Suprapubic skin (tissue), 4 donors: ENCODE results near the gene JOSD1. TPM values are rescaled to one million over a fixed set of nuclear protein-coding genes. Genes with fewer than 3 reads are reported as not detected.

ENCODE experiments used
- DNase-seq, 2 donors: peaks; one replicate each; pipeline ENCODE4 v3.0.0-alpha.2; 2019; ENCODE audit warnings: low spot score in 2 of 2
- H3K27ac ChIP-seq: fragments of 200-600 bp; sonication (generic); one replicate; pipeline ENCODE4 v1.5.1; 2019
- H3K27me3 ChIP-seq: fragments of 200-600 bp; sonication (generic); one replicate; pipeline ENCODE4 v1.5.1; 2019
- H3K36me3 ChIP-seq: fragments of 200-600 bp; sonication (generic); one replicate; pipeline ENCODE4 v1.5.1; 2019
- H3K4me1 ChIP-seq: fragments of 200-600 bp; sonication (generic); one replicate; pipeline ENCODE4 v1.5.1; 2019
- H3K4me3 ChIP-seq: fragments of 200-600 bp; sonication (generic); one replicate; pipeline ENCODE4 v1.5.1; 2019; ENCODE audit warnings: mild to moderate bottlenecking
- H3K9me3 ChIP-seq: fragments of 200-600 bp; sonication (generic); one replicate; pipeline ENCODE4 v1.5.1; 2019
- EP300 ChIP-seq: sonication (generic); formaldehyde crosslinking; IDR thresholded peaks from one replicate; pipeline ENCODE4 v1.6.1; 2017; ENCODE audit warnings: antibody characterized with exemption
- POLR2A ChIP-seq, 2 donors: fragments of 450-650 bp; IDR thresholded peaks; one replicate each; pipeline ENCODE4 v1.6.1; 2017; ENCODE audit warnings: antibody characterized with exemption in 2 of 2, mild to moderate bottlenecking in 2 of 2, moderate library complexity in 2 of 2
- POLR2AphosphoS5 ChIP-seq, 3 donors: sonication (generic); formaldehyde crosslinking; IDR thresholded peaks; one replicate each; pipeline ENCODE4 v1.6.1; 2017; ENCODE audit warnings: antibody characterized with exemption in 3 of 3
- WGBS: methylation state at CpG from one replicate; pipeline ENCODE4 v1.1.5; 2018; 5-methylcytosine and 5-hydroxymethylcytosine counted together
- total RNA-seq, 4 donors: library from RNA; depleted of rRNA; stranded (reverse); fragments of >200 nt; gene quantifications; one replicate each; pipeline ENCODE4 v1.1.0, GENCODE V29; 2016
- TF ChIP-seq, protein P1 (sequence below), 2 donors: fragments of 200-600 bp in 1 of 2; fragments of 450-650 bp in 1 of 2; sonication (generic) in 1 of 2; IDR thresholded peaks; one replicate each; pipeline ENCODE4 v1.5.1; 2016 to 2019; ENCODE audit warnings: antibody characterized with exemption in 2 of 2, mild to moderate bottlenecking in 1 of 2, moderate library complexity in 1 of 2

JOSD1 gene
- total RNA-seq, 4 donors from 2014 or later, result 51.4 to 87.4 (median 62.3) TPM

DNA sequence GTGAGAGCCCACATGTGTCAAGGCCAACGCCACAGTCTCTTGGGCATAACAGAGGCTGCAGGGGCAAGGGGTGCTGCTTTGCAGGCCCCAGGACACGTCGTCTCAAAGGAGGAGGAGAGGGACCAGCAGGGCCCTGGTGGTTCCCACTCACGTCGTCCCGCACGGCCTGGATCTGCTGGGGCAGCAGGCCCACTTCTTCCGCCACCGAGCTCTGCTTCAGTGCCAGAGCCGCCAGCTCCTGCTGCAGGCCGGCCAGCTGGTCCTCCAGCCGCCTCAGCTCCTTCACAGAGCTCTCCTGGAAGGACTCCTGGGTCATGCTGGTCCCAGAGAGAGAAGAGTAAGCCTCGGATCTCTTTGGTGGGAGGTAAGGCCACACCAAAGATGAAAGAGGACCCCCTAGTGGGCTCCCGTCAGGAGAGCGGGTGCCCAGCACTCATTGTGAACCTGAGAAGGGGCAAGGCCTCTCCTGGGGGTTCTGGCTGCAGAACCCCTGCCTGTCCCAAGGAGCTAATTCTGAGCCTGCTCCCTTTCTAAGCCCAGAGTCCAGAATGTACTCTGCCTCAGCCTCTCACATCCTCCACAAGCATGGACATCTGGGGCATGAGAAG is 39.5 kb upstream of the JOSD1 start:
- no peak for DNase-seq
- Histone ChIP-seq H3K4me1 (peaks cover 6% of the 10 kb centered on the region), H3K36me3 (peaks cover 99% of the 10 kb centered on the region), H3K27me3 (no peaks in the 10 kb centered on the region), H3K27ac (no peak overlapping the region), H3K4me3 (no peak overlapping the region), H3K9me3 (no peaks in the 10 kb centered on the region)
- TF ChIP-seq POLR2AphosphoS5 (IDR thresholded peaks at IDR 0.05), result no peak
- no peak for TF ChIP-seq EP300
- TF ChIP-seq POLR2A (IDR thresholded peaks at IDR 0.05), result no peak
- TF ChIP-seq, protein P1, sequence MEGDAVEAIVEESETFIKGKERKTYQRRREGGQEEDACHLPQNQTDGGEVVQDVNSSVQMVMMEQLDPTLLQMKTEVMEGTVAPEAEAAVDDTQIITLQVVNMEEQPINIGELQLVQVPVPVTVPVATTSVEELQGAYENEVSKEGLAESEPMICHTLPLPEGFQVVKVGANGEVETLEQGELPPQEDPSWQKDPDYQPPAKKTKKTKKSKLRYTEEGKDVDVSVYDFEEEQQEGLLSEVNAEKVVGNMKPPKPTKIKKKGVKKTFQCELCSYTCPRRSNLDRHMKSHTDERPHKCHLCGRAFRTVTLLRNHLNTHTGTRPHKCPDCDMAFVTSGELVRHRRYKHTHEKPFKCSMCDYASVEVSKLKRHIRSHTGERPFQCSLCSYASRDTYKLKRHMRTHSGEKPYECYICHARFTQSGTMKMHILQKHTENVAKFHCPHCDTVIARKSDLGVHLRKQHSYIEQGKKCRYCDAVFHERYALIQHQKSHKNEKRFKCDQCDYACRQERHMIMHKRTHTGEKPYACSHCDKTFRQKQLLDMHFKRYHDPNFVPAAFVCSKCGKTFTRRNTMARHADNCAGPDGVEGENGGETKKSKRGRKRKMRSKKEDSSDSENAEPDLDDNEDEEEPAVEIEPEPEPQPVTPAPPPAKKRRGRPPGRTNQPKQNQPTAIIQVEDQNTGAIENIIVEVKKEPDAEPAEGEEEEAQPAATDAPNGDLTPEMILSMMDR (IDR thresholded peaks at IDR 0.05), result no peak
- WGBS, result 87% methylated on average over 4 of the region's 15 CpGs

GRCh38 chr22:38739300-38740055 is 38.7 kb upstream of the JOSD1 start:
- 98% methylated on average over 8 of the region's 20 CpGs for WGBS
- H3K27me3 ChIP-seq, result no peaks in the 10 kb centered on the region
- peaks cover 6% of the 10 kb centered on the region for H3K4me1 ChIP-seq
- no peak overlapping the region for H3K27ac ChIP-seq
- no peak overlapping the region for H3K4me3 ChIP-seq
- TF ChIP-seq POLR2A (IDR thresholded peaks at IDR 0.05), result no peak
- TF ChIP-seq POLR2AphosphoS5 (IDR thresholded peaks at IDR 0.05), result no peak
- TF ChIP-seq EP300, result no peak
- TF ChIP-seq, protein P1 (IDR thresholded peaks at IDR 0.05), result no peak
- no peaks in the 10 kb centered on the region for H3K9me3 ChIP-seq
- DNase-seq, result no peak
- H3K36me3 ChIP-seq, result peaks cover 93% of the 10 kb centered on the region

- no peaks in the 10 kb centered on the region for H3K27me3 ChIP-seq
- H3K36me3 ChIP-seq, result peaks cover 87% of the 10 kb centered on the region
- DNase-seq, result no peak
- peaks cover 10% of the 10 kb centered on the region for H3K4me1 ChIP-seq
- TF ChIP-seq, protein P1 (IDR thresholded peaks at IDR 0.05), result no peak
- TF ChIP-seq POLR2A (IDR thresholded peaks at IDR 0.05) (no peak), EP300 (no peak), POLR2AphosphoS5 (IDR thresholded peaks at IDR 0.05) (no peak)
- H3K9me3 ChIP-seq, result no peaks in the 10 kb centered on the region
- WGBS, result 97% methylated on average over 15 of the region's 18 CpGs
- no peak overlapping the region for H3K27ac ChIP-seq
- H3K4me3 ChIP-seq, result no peak overlapping the region
These were observed 37.8 kb upstream of the JOSD1 start for GRCh38 chr22:38738475-38739070.

DNA sequence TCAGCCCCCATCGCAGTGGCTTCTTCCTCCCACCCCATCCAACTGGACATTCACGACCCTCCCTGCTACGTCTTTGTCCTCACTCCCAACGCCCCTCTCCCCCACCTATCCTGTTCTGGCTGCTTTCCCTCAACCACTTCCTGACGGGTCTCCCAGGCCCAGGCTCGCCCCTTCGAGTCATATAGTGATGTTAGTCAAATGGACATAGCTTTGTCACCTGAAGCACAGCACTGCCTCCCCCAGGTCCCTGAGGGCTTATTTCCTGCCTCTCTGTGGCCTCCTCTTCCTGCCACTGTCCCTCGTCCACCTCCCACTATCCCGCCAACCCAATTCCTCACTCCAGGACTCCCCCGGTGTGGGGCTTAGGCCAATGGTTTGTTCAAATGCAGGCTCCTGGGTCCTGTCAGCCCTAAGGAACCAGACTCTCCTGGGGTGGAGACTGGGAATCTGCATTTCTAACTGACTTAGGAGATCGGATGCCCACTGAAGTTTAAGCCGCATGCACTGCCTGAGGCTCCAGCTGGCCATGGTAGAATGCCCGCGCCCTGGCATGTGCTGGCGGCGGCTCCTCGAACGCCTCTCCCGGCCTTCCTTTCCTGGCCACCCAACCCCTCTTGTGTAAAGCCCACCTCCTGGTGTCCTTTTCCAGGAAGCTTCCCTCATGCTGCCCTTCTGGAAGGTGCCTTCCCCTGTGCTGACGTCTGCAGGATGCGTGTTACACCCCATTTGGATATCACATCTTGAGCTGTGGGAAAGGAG is 36.7 kb upstream of the JOSD1 start:
- Histone ChIP-seq H3K36me3 (peaks cover 79% of the 10 kb centered on the region), H3K9me3 (no peaks in the 10 kb centered on the region), H3K4me1 (peaks cover 21% of the 10 kb centered on the region), H3K4me3 (no peak overlapping the region), H3K27me3 (no peaks in the 10 kb centered on the region), H3K27ac (no peak overlapping the region)
- TF ChIP-seq POLR2A (IDR thresholded peaks at IDR 0.05), result no peak
- no peak for TF ChIP-seq POLR2AphosphoS5 (IDR thresholded peaks at IDR 0.05)
- no peak for TF ChIP-seq EP300
- TF ChIP-seq, protein P1 (IDR thresholded peaks at IDR 0.05), result no peak
- no peak for DNase-seq
- 84% methylated on average over 19 of the region's 21 CpGs for WGBS
